HS-27A (cell line): ENCODE data around the gene SSX5.
"Not testable (repeated sequence)": the region's sequence is repeated elsewhere in the genome, so short reads cannot be mapped to it uniquely, and the experiment has no call there.

Source experiments
- DNase-seq: peaks from one replicate; pipeline ENCODE4 v3.0.0-alpha.2; 2012; ENCODE audit warnings: low read depth, missing footprints

Gene SSX5, protein sequence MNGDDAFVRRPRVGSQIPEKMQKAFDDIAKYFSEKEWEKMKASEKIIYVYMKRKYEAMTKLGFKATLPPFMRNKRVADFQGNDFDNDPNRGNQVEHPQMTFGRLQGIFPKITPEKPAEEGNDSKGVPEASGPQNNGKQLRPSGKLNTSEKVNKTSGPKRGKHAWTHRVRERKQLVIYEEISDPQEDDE

DNA sequence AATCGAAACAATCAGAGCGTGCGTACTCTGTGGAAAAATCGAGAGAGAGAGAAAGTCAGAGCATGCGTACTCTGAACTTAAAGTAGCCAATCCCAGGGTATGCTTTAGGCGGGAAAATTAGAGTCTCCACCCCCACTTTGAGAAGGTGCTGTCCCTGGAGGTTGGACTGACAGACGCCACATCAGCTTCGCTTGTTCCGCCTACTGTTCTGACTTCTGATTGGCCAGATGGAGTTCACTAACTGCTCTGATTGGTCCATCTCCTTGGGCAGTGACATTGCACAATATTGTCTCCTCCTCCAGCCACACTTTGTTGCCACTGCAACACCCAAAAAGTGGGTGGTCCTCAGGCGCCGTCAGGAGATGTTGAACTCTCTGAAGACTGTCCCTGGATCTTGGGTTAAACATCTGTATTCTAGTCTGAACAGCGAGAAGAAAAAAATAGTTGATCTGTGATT lies at the start of gene SSX5:
TSS of gene SSX5 (minus strand) at position 51 of the 457 bp plus-strand sequence. CDS start 1,437 bp downstream, outside the sequence.
- DNase-seq, result no peak

DNA sequence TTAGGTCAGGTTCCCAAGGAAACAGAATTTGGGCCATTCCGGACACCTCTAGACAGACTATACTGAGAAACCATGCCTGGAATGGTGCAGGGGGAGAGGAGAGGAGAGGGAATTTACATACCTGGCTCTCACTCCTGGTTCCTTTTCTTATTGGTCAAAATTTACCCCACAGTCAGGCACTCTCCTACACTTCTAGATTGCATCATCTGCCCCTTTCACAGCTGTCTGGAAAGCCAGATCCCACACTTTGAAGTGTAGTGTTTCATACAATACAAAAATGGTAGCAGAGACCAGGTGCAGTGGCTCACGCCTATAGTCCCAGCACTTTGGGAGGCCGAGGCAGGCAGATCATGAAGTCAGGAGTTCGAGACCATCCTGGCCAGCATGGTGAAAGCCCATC lies 27.6 kb upstream of the SSX5 start:
- DNase-seq, result not testable (repeated sequence)

DNA sequence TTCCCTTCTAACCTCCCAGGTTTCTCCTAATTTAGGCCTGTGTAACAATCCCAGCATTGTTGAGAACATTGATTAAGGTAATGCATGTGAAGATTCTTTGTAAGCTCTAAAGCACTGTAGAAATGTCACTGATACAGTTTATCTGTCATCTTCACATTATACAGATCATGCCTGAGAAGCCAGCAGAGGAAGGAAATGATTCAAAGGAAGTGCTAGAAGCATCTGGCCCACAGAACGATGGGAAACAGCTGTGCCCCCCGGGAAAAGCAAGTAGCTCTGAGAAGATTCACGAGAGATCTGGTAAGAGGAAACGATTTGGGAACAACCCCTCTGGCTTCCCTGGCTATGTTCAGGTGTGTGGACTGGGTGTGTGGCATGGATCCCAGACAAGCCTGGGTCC lies 17.7 kb upstream of the SSX5 start:
- DNase-seq, result not testable (repeated sequence)

DNA sequence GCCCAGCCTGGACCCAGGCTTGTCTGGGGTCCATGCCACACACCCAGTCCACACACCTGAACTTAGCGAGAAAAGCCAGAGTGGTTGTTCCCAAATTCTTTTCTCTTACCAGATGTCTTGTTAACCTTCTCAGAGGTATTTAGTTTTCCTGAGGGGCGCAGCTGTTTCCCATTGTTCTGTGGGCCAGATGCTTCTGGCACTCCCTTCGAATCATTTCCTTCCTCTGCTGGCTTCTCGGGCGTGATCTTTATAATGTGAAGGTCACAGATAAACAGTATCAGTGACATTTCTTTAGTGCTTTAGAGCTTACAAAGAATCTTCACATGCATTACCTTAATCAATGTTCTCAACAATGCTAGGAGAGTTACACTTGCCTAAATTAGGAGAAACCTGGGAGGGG lies 6.6 kb downstream of the SSX5 start:
- DNase-seq, result not testable (repeated sequence)

DNA sequence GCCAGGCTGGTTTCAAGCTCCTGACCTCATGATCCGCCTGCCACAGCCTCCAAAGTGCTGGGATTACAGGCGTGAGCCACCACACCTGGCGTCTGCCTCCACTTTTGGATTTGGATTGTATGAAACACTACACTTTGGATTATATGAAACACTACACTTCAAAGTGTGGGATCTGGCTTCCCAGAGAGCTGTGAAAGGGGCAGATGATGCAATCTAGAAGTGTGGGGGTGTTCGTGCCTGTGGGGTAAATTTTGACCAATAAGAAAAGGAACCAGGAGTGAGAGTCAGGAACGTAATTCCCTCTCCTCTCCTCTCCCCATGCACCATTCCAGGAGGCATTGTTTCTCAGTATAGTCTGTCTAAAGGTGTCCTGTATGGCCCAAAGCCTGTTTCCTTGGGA lies 14.7 kb downstream of the SSX5 start:
- not testable (repeated sequence) for DNase-seq

DNA sequence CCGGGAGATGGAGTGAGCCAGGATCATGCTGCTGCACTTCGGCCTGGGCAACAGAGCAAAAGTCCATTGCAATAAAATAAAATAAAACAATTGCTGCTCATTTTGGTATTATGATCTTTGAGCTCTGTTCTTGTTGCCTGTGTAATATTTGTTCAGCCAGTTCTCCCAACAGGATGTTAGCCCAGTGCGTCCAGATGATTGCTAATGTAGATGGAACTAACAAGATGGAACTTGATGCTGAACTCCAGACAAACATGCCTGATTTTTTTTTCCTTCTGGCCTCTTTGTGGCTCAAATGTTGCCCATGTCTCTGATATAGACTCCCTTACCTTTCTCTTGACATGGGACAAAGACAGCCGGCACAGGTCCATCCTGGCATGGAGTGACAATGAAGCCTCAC lies 15.8 kb downstream of the SSX5 start:
- no peak for DNase-seq

DNA sequence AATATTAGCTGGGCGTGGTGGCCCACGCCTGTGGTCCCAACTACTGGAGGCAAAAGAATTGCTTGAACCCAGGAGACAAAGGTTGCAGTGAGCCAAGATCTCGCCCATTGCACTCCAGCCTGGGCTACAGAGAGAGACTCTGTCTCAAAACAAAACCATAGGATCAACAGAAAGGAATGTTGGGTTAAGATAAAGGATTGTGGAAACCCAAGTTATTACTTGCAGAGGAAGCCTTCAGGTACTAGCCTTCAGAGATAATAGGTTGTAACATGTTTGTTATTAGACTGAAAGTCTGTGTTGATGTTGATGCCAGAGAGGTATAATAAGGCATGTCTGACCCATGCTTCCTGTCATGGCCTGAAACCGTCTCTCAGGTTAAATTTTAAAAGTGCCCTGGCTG lies 16.9 kb downstream of the SSX5 start:
- DNase-seq, result no peak

DNA sequence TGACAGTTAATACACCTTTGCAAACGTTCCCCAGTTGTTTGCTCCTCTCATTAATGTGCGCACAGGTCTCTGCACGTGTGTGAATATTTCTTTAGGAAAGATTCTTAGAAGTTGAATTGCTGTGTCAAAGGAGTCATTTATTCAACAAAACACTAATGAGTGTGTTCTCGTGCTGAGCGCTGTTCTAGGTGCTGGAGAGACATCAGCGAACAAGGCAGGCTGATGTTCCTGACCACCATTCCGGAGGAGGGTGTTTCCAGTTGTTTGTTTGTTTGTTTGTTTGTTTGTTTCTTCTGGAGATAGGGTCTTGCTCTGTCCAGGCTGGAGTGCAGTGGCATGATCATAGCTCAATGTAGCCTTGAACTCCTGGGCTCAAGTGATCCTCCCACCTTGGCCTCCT lies 30.3 kb downstream of the SSX5 start:
- DNase-seq, result not testable (repeated sequence)

DNA sequence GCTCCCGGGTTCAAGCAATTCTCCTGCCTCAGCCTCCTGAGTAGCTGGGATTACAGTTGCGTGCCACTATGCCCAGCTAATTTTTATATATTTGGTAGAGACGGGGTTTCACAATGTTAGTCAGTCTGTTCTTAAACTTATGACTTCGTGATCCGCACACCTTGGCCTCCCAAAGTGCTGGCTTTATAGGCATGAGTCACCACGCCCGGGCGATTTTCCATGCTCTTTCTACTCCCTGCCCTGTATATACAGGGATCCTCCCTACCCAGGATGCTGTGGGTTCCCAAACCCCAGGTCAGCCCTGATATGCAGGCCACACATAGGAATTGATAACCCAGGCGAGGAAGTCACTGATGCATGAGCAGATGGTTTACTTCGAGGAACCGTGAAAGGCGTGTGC lies 31.4 kb downstream of the SSX5 start:
- no peak for DNase-seq

DNA sequence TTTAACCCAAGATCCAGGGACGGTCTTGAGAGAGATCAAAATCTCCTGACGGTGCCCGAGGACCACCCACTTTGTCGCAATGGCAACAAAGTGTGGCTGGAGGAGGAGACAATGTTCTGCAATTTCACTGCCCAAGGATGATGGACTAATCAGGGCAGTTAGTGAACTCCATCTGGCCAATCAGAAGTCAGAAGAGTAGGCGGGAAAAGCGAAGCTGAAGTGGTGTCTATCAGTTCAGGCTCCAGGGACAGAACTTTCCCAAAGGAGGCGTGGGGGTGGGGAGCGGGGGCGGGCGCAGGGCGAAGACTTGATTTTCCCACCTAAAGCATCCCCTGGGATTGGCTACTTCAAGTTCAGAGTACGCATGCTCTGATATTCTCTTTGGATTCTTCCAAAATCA lies 40.6 kb downstream of the SSX5 start:
- no peak for DNase-seq

DNA sequence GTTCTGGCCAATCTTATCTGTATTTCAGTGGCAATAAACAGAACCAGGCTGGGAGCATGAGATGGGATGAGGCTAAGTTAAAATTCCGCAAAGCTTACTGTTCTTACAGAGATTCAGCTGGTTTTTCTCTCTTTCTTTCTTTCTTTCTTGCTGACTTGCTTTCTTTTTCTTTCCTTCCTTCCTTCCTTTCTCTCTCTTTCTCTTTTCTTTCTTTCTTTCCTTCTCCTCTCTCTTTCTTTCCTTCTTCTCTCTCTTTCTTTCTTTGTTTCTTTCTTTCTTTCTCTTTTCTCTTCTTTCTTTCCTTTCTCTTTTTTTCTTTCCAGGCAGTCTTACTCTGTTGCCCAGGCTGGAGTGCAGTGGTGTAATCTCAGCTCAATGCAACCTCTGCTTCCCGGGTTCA lies 41.8 kb downstream of the SSX5 start:
- no peak for DNase-seq

DNA sequence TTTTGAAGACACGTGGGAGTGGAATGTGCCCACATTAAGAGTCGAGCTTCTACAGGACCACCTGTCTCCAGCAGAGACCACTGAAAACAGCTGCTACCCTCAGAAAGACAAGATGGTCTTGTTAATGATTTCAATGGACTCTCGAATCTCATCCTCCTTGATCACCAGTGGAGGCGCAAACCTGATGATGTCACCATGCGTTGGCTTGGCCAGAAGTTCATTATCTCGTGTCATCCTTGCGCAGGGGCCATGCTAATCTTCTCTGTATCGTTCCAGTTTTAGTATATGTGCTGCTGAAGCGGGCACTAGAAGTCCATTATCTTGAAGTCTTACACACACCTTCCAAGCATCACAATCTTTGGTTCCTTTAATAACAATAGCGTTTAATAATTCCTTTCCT lies 42.8 kb downstream of the SSX5 start:
- DNase-seq, result no peak

DNA sequence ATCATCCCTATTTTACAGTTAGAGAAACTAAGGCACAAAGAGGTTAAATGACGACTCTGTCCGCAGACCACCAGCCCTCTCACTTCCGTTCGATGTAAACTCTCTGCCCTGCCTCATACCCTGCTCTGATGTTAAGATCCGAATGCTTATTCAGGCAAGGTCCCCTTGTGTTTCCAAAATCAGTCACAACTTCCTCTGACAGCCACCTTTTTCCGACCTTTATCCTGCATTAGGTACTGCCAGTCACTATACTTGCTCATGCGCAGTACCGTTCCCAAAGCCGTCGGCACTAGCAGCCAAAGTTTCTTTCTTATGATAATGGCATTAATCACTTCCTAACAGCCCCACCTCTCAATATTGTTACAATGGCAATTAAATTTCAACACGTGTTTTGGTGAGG lies 53.9 kb downstream of the SSX5 start:
- not testable (repeated sequence) for DNase-seq

DNA sequence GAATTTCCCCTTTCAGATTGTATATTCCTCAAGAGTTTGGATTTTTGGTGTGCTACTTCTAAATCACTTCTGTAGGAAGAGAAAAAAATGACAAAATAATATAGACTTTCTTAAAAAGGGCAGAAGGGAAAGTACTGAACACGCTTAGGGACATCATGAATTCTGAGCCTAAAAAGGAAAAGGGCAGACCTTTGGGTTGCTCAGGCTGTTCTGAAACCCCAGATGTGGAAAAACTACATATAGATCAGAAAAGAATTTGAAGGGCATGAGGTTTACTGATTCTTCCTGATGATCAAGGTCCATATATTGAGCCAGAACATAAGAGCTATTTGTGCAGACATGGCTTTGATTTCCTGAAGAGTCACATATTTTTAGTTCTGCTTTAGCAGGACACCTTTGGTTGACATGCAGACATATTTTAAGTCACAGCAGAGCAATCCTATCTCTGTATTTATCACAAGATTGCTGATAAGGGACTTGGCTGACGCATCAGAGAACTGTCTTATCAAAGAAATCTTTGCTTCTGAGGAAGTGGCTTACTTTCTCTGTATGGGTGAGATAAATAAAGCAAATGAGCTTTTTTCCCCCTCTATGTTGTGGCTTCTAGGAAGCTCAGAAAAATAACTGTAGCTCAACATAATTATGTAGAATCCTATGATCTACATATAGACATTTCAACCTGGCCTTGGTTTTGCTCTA lies 54.6 kb downstream of the SSX5 start:
- not testable (repeated sequence) for DNase-seq

DNA sequence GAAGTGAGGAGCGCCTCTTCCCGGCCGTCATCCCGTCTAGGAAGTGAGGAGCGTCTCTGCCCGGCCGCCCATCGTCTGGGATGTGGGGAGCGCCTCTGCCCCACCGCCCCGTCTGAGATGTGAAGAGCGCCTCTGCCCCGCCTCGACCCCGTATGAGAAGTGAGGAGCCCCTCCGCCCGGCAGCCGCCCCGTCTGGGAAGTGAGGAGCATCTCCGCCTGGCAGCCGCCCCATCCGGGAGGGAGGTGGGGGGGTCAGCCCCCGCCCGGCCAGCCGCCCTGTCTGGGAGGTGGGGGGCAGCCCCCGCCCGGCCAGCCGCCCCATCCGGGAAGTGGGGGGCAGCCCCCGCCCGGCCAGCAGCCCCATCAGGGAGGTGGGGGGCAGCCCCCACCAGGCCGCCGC lies 57.5 kb downstream of the SSX5 start:
- not testable (repeated sequence) for DNase-seq
